A549 (cell line): ENCODE measurements around the gene RPA1. TPM values are rescaled to one million over a fixed set of nuclear protein-coding genes. Genes with fewer than 3 reads are reported as not detected.

Experiments
- ATAC-seq, 2 experiments: fragments of 200-7000 bp in 1 of 2; fragments of >200 bp in 1 of 2; cut with Nextera tagmentation in 1 of 2; cut with Tn5 transposase in 1 of 2; 3 replicates each; pipeline versions ENCODE4 v1.8.0 to v1.9.1; 2018 to 2020; ENCODE audit warnings: mild to moderate bottlenecking in 1 of 2, moderate library complexity in 1 of 2
- CTCF ChIA-PET: fragments of 300-600 bp; sonication (Branson Sonifier 250); formaldehyde crosslinking; extraction: SDS; loops from one replicate; lab custom pipeline; 2021; ENCODE audit warnings: antibody characterized with exemption, inconsistent platforms; lab: Yijun Ruan, JAX
- POLR2A ChIA-PET: fragments of 350-600 bp; formaldehyde crosslinking; extraction: SDS; loops from one replicate; lab custom pipeline; 2021; ENCODE audit warnings: antibody characterized with exemption, inconsistent platforms; lab: Yijun Ruan, JAX
- DNase-seq, 2 experiments: peaks; one replicate each; pipeline versions ENCODE4 v3.0.0 to v3.0.0-alpha.2; 2011 to 2016; ENCODE audit warnings: low read depth in 1 of 2, low spot score in 1 of 2
- FAIRE-seq: peaks from 2 replicates; lab custom pipeline; 2011; peaks lifted over from hg19 to GRCh38; lab: Jason Lieb, UNC
- H3K27ac ChIP-seq, 2 experiments: fragments of >200 bp; sonication (Bioruptor Twin); formaldehyde crosslinking; 3 replicates each; pipeline ENCODE4 v1.5.1; 2016 to 2017
- H3K4me1 ChIP-seq: fragments of >200 bp; sonication (Bioruptor Twin); formaldehyde crosslinking; 3 replicates; pipeline ENCODE4 v1.6.1; 2016
- H3K4me2 ChIP-seq: fragments of >200 bp; sonication (Bioruptor Twin); formaldehyde crosslinking; 3 replicates; pipeline ENCODE4 v1.6.1; 2016
- H3K4me3 ChIP-seq: fragments of >200 bp; sonication (Bioruptor Twin); formaldehyde crosslinking; 3 replicates; pipeline ENCODE4 v1.5.1; 2016
- H3K9me3 ChIP-seq: fragments of >200 bp; sonication (Bioruptor Twin); formaldehyde crosslinking; 3 replicates; pipeline ENCODE4 v1.6.1; 2016
- ATOH8 ChIP-seq: fragments of 250-450 bp; sonication (Bioruptor Pico); IDR thresholded peaks from 2 replicates; pipeline ENCODE4 v1.5.0; 2020; ENCODE audit warnings: low read depth, mild to moderate bottlenecking, moderate library complexity
- BCL3 ChIP-seq: fragments of >200 bp; sonication (Bioruptor Twin); formaldehyde crosslinking; IDR thresholded peaks from 3 replicates; pipeline ENCODE4 v1.6.1; 2016
- CBX8 ChIP-seq: fragments of 200-600 bp; sonication (generic); IDR thresholded peaks from 2 replicates; pipeline ENCODE4 v1.6.1; 2016
- CHD2 ChIP-seq: fragments of 150-350 bp; IDR thresholded peaks from 2 replicates; pipeline ENCODE4 v1.6.1; 2014; ENCODE audit warnings: low read length; ENCODE audit not compliant: partially characterized antibody
- EHMT2 ChIP-seq: fragments of 200-600 bp; sonication (generic); IDR thresholded peaks from 2 replicates; pipeline ENCODE4 v1.6.1; 2016; ENCODE audit warnings: antibody characterized with exemption, low read depth, mild to moderate bottlenecking, moderate library complexity
- ELK1 ChIP-seq: fragments of 150-350 bp; IDR thresholded peaks from 2 replicates; pipeline ENCODE4 v1.6.1; 2014; ENCODE audit warnings: low read depth, mild to moderate bottlenecking, low read length
- EP300 ChIP-seq, 2 experiments: fragments of >200 bp; sonication (Bioruptor Twin); formaldehyde crosslinking; IDR thresholded peaks; 2 replicates in 1 of 2; 3 replicates in 1 of 2; pipeline ENCODE4 v1.6.1; 2016 to 2017
- FOSB ChIP-seq: fragments of 250-450 bp; sonication (Bioruptor Pico); IDR thresholded peaks from 2 replicates; pipeline ENCODE4 v1.5.0; 2020; ENCODE audit warnings: mild to moderate bottlenecking, moderate library complexity
- FOXS1 ChIP-seq: fragments of 250-450 bp; sonication (Bioruptor Pico); IDR thresholded peaks from 2 replicates; pipeline ENCODE4 v1.5.0; 2020; ENCODE audit warnings: mild to moderate bottlenecking, moderate library complexity
- GATA3 ChIP-seq: IDR thresholded peaks from 2 replicates; pipeline ENCODE4 v1.6.1; 2012; ENCODE audit warnings: borderline replicate concordance
- HMGXB4 ChIP-seq: fragments of 250-450 bp; sonication (Bioruptor Pico); IDR thresholded peaks from 2 replicates; pipeline ENCODE4 v1.5.0; 2021; ENCODE audit warnings: mild to moderate bottlenecking, moderate library complexity, borderline replicate concordance
- HOXA7 ChIP-seq: fragments of 250-450 bp; sonication (Bioruptor Pico); IDR thresholded peaks from 2 replicates; pipeline ENCODE4 v1.5.0; 2020; ENCODE audit warnings: mild to moderate bottlenecking, moderate library complexity
- HOXB5 ChIP-seq: fragments of 250-450 bp; sonication (Bioruptor Pico); IDR thresholded peaks from 2 replicates; pipeline ENCODE4 v1.5.0; 2020; ENCODE audit warnings: mild to moderate bottlenecking, moderate library complexity
- JUNB ChIP-seq: fragments of >200 bp; sonication (Bioruptor Twin); formaldehyde crosslinking; IDR thresholded peaks from 2 replicates; pipeline ENCODE4 v1.6.1; 2016
- KDM1A ChIP-seq: fragments of 200-600 bp; sonication (generic); IDR thresholded peaks from 2 replicates; pipeline ENCODE4 v1.6.1; 2016; ENCODE audit warnings: low read depth, mild to moderate bottlenecking
- MAFK ChIP-seq: fragments of 450-650 bp; IDR thresholded peaks from 2 replicates; pipeline ENCODE4 v1.6.1; 2014; ENCODE audit not compliant: partially characterized antibody
- MAZ ChIP-seq: fragments of 150-350 bp; IDR thresholded peaks from 2 replicates; pipeline ENCODE4 v1.6.1; 2014; ENCODE audit warnings: antibody characterized with exemption, low read depth, low read length, borderline replicate concordance
- NPAS2 ChIP-seq: fragments of 250-450 bp; sonication (Bioruptor Pico); IDR thresholded peaks from 2 replicates; pipeline ENCODE4 v1.8.0; 2022; ENCODE audit warnings: mild to moderate bottlenecking, moderate library complexity, borderline replicate concordance
- NR3C1 ChIP-seq: fragments of >200 bp; sonication (Bioruptor Twin); formaldehyde crosslinking; IDR thresholded peaks from 3 replicates; pipeline ENCODE4 v1.6.1; 2017
- PHF8 ChIP-seq: fragments of 200-600 bp; sonication (generic); IDR thresholded peaks from 2 replicates; pipeline ENCODE4 v1.6.1; 2016; ENCODE audit warnings: low read depth, mild to moderate bottlenecking, antibody characterized with exemption, moderate library complexity, borderline replicate concordance
- RAD21 ChIP-seq, 2 experiments: fragments of >200 bp in 1 of 2; sonication (Bioruptor Twin) in 1 of 2; formaldehyde crosslinking in 1 of 2; IDR thresholded peaks in 1 of 2; conservative IDR thresholded peaks in 1 of 2; 2 replicates in 1 of 2; 3 replicates in 1 of 2; pipeline ENCODE4 v1.6.1; 2012 to 2018; ENCODE audit warnings: inconsistent platforms in 1 of 2
- RARB ChIP-seq: fragments of 250-450 bp; sonication (Bioruptor Pico); IDR thresholded peaks from 2 replicates; pipeline ENCODE4 v1.8.0; 2021; ENCODE audit warnings: mild to moderate bottlenecking, moderate library complexity
- RNF2 ChIP-seq: fragments of 200-600 bp; sonication (generic); IDR thresholded peaks from 2 replicates; pipeline ENCODE4 v1.6.1; 2016; ENCODE audit warnings: low read depth, mild to moderate bottlenecking, antibody characterized with exemption, moderate library complexity, borderline replicate concordance
- SMC3 ChIP-seq: fragments of >200 bp; sonication (Bioruptor Twin); formaldehyde crosslinking; IDR thresholded peaks from 3 replicates; pipeline ENCODE4 v1.6.1; 2018; ENCODE audit warnings: inconsistent platforms
- SREBF2 ChIP-seq: fragments of 450-650 bp; IDR thresholded peaks from 2 replicates; pipeline ENCODE4 v1.6.1; 2014; ENCODE audit warnings: mild to moderate bottlenecking, moderate library complexity
- ZC3H11A ChIP-seq: fragments of 450-650 bp; IDR thresholded peaks from 2 replicates; pipeline ENCODE4 v1.6.1; 2014; ENCODE audit warnings: antibody characterized with exemption, mild to moderate bottlenecking
- ZFP36 ChIP-seq: fragments of 450-650 bp; IDR thresholded peaks from 2 replicates; pipeline ENCODE4 v1.6.1; 2014; ENCODE audit warnings: borderline replicate concordance; ENCODE audit not compliant: partially characterized antibody
- ZNF302 ChIP-seq: fragments of 250-450 bp; sonication (Bioruptor Pico); IDR thresholded peaks from 2 replicates; pipeline ENCODE4 v1.9.0; 2021; ENCODE audit warnings: inconsistent platforms, mild to moderate bottlenecking, moderate library complexity
- ZSCAN20 ChIP-seq: fragments of 250-450 bp; sonication (Bioruptor Pico); IDR thresholded peaks from 2 replicates; pipeline ENCODE4 v1.8.0; 2022; ENCODE audit warnings: mild to moderate bottlenecking, moderate library complexity
- WGBS: methylation state at CpG from one replicate; pipeline ENCODE4 v1.1.6; 2017; ENCODE audit errors: missing lambda C conversion rate; 5-methylcytosine and 5-hydroxymethylcytosine counted together
- polyA plus RNA-seq, 4 experiments: library from polyadenylated mRNA; depleted of rRNA in 3 of 4; stranded (reverse); fragments of >200 nt; fragmentation: RNase III in 1 of 4; extraction: RNeasy Plus Mini Kit Qiagen cat#74134 plus additional on column Dnase treatment in 1 of 4; gene quantifications; 2 replicates in 3 of 4; 3 replicates in 1 of 4; pipeline ENCODE4 v1.2.3, GENCODE V29; 2011 to 2017

Gene RPA1
- polyA plus RNA-seq, 2 of the 4 experiments (the other 2 are of a cell fraction), result 72.2 to 136 TPM

- ChIA-PET CTCF (interaction anchor here (0.5 kb wide), 1 partner anchor 488 kb away, joined by 3 read pairs; no protein-coding TSS in a partner anchor), POLR2A (no interaction called here)
- H3K9me3 ChIP-seq, result no peaks in the 10 kb centered on the region
- H3K4me2 ChIP-seq, result no peak overlapping the region
- no peak for DNase-seq
- WGBS, result 91% methylated on average over 3 of the region's 3 CpGs
- no peak for FAIRE-seq
- no peaks in the 10 kb centered on the region for H3K4me1 ChIP-seq
- ATAC-seq, result no peak
- no peak for TF ChIP-seq CHD2
- no peak for TF ChIP-seq PHF8
- no peak for TF ChIP-seq CBX8
- no peak for TF ChIP-seq GATA3
- no peak for TF ChIP-seq SMC3
- no peak for TF ChIP-seq RAD21 (conservative IDR thresholded peaks at IDR 0.05 in 1 of 2, IDR thresholded peaks at IDR 0.05 in 1 of 2)
- no peak for TF ChIP-seq MAFK
- TF ChIP-seq HOXA7 (CRISPR knock-in tag), result no peak
- TF ChIP-seq RNF2, result no peak
- TF ChIP-seq EHMT2, result no peak
- no peak for TF ChIP-seq NPAS2 (CRISPR knock-in tag)
- TF ChIP-seq BCL3, result no peak
- no peak for TF ChIP-seq RARB
- TF ChIP-seq ZNF302, result no peak
- TF ChIP-seq ATOH8 (CRISPR knock-in tag), result no peak
- TF ChIP-seq FOXS1 (CRISPR knock-in tag), result no peak
- no peak for TF ChIP-seq HMGXB4 (CRISPR knock-in tag)
- TF ChIP-seq JUNB, result no peak
- H3K27ac ChIP-seq, result no peak overlapping the region
- H3K4me3 ChIP-seq, result no peak overlapping the region
These were observed 40.8 kb downstream of the RPA1 start for GRCh38 chr17:1870592-1870991.

- no peak for DNase-seq
- no peak for ATAC-seq
- H3K27ac ChIP-seq, result no peak overlapping the region
- ChIA-PET POLR2A (no interaction called here), CTCF (interaction anchor here (1.0 to 1.4 kb wide), 4 partner anchors 9 to 373 kb away, joined by 3 to 6 read pairs (median 4); no protein-coding TSS in a partner anchor)
- TF ChIP-seq HMGXB4 (CRISPR knock-in tag) (no peak), FOSB (no peak), SMC3 (no peak), CBX8 (no peak), ATOH8 (CRISPR knock-in tag) (no peak), SREBF2 (no peak), HOXB5 (CRISPR knock-in tag) (no peak), EP300 (IDR thresholded peaks at IDR 0.05) (no peak), NR3C1 (no peak), KDM1A (no peak), GATA3 (no peak), ZSCAN20 (CRISPR knock-in tag) (no peak), MAFK (no peak), ZNF302 (no peak), ELK1 (no peak), ZFP36 (no peak), MAZ (no peak), ZC3H11A (no peak)
- 89% methylated on average over 5 of the region's 5 CpGs for WGBS
- no peak overlapping the region for H3K4me2 ChIP-seq
- H3K9me3 ChIP-seq, result no peaks in the 10 kb centered on the region
- no peaks in the 10 kb centered on the region for H3K4me1 ChIP-seq
- H3K4me3 ChIP-seq, result no peak overlapping the region
- FAIRE-seq, result no peak
These were observed 42.0 kb downstream of the RPA1 start for GRCh38 chr17:1871756-1872155.
